HuH-7.5 (cell line): ENCODE measurements around the gene NT5C2.

Experiments used
- DNase-seq: peaks from one replicate; pipeline ENCODE4 v3.0.0; 2011; ENCODE audit warnings: low spot score

The NT5C2 gene

GRCh38 chr10:103123282-103124024 lies 69.6 kb downstream of the NT5C2 start:
- DNase-seq: no peak

- DNase-seq: no peak
Measured at GRCh38 chr10:103120977-103121735, 71.9 kb downstream of the NT5C2 start.

- no peak for DNase-seq
Measured at GRCh38 chr10:103120546-103120945, 72.5 kb downstream of the NT5C2 start.

DNA sequence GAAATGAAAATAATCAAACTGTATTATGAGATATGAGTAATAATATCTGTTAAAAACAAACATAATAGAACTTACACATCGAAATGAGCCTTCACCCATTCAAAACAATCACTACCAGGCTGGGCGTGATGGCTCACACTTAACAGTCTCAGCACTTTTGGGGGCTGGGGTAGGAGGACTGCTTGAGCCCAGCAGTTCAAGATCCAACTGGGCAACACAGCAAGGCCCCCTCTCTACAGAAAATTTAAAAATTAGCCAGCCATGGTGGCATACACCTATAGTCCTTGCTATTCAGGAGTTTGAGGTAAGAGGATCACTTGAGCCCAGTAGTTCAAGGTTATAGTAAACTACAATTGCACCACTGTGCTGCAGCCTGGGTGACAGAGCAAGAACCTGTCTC lies 75.8 kb downstream of the NT5C2 start:
- DNase-seq: no peak

GRCh38 chr10:103114876-103115275 lies 78.2 kb downstream of the NT5C2 start:
- DNase-seq: no peak

DNA sequence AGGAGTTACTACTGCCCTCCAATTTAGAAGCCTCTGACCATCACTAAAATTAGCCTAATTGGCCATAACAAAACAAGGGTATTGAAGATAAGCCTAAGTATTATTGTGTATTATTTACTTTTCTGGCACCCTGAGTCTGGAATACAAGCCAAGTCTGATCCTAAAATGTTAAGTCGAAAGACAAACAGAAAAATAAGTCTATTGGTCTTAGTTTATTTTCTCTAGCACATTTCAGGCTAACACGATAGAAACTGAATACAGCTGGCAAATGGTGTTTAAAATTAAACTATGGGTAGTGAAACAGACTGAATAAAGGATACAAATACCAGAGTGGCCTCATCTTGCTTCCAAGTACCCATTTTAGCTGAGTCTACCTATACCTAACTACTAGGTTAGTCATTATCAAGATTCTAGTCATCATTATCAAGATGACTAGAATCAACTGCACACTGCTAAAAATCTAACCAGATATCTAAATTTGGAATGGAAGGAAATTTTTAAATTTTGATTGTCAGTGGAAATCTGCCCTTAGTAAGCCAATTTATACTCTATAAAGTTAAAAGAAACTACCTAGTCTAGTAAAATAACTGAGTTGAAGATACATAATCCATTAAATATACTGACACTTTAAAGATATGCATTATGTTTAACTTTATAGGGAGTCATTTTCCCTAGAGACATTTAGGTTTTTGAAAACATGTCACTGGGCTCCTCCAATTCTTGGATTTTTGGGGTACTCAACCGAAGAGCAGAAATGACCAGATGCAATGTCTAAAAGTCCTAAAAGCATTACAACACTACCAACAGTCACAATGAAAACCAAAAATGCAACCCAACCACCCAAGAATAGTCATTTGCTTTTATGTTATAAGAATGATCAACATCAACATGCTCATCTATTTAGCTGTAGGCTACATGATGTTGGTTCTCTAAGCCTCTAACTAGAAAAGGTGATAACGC lies 80.9 kb downstream of the NT5C2 start:
- DNase-seq: no peak

DNA sequence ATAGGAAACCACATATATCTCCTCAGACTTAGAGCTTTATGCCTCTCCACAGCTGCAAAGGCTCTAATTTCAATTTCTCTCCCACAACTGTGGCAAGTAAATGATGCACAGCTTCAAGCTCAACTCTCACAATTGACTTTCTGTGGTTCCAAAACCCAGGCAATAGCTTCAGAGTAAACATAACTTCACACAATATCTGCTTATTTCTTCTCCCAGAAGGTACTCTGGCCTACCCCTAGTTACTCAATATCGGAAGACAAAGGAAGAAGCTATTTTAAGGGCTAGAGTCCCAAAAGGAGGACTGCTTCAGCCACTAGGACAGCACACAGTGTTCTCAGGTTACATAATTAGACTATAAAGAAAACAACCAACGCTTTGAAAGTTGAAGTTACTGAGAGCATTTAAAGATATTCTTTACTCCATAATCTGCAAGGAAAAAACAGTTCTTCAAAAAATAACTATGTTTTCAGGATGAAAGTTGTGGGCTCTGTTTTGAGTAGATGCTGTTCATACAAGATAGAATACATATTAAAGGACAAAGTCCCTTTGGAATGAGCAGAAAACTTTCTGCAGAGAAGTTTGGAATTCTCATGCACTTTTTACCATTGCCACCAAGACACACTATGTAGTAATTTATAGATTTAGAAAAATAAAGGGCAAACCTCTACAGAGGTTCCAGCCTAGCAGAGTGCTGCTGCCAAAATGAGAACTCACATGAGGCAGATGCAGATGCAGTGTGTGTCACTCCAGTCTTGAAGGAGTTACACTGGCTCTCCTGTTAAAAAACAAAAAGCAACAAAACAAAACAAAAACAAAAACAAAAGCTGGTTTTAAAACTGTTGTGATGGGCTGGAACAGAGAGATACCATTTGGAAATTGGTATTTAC lies 81.8 kb downstream of the NT5C2 start:
- DNase-seq: no peak

GRCh38 chr10:103110407-103110806 lies 82.7 kb downstream of the NT5C2 start:
- no peak for DNase-seq

GRCh38 chr10:103109821-103110220 lies 83.3 kb downstream of the NT5C2 start:
- DNase-seq: no peak

- DNase-seq: no peak
Measured at GRCh38 chr10:103106539-103106938, 86.5 kb downstream of the NT5C2 start.

GRCh38 chr10:103105462-103105861 lies 87.6 kb downstream of the NT5C2 start:
- no peak for DNase-seq

GRCh38 chr10:103104721-103105120 lies 88.4 kb downstream of the NT5C2 start:
- no peak for DNase-seq

DNA sequence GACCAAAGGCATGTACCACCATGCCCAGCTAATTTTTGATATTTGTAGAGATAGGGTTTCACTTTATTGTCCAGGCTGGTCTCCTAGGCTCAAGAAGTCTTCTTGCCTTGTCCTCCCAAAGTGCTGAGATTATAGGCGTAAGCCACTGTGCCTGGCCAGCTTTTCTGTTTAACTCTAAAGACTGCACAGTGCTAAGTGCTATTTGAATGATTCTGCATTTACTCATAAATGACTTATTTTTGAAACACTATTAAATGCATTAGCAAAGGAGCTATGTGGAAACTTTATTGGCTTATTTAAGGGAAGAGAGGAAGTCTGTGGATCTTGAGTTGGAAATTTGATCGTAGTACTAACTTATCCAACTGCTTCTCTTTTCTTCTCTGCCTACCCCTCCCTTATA lies 89.1 kb downstream of the NT5C2 start:
- no peak for DNase-seq

- no peak for DNase-seq
Measured at GRCh38 chr10:103102195-103102594, 90.9 kb downstream of the NT5C2 start.

GRCh38 chr10:103100620-103101019 lies 92.5 kb downstream of the NT5C2 start:
- no peak for DNase-seq

DNA sequence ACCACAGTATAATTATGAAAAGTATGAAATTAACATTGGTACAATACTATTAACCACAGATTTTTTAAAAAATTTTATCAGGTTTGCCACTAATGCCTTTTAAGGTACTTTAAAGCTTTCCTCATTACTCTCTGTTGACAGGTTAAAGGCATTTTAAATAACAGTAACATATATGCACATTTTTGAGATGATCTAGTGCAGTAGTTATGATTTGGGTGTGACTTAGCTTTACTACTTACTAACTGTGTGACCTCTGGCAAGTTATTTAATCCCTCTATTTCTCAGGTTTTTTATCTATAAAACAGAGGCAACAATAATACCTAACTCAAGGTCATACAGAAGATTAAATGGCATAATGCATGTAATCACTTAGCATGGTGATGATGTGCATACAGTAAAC lies 94.8 kb downstream of the NT5C2 start:
- no peak for DNase-seq

DNA sequence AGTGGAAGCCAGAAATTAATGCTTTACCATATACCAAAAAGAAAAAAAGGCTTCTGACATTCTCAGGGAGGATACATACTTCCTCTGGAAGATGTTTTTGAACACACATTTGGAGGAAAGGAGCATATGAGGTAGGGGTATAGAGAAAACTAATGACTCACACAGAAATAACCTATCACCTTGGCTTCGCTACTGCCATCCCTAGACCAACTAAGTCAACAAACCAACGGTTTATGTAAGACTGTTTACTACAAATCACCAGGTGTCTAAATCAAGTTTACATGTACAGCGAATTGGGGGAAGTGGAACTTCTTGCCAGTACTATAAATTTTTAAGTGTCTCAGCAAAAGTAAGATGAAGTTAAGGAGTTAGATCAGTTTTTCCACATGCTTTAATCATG lies 96.9 kb downstream of the NT5C2 start:
- DNase-seq: no peak

GRCh38 chr10:103095005-103095404 lies 98.1 kb downstream of the NT5C2 start:
- DNase-seq: no peak

- no peak for DNase-seq
Measured at GRCh38 chr10:103090911-103091310, 102.2 kb downstream of the NT5C2 start.

- DNase-seq: no peak
Measured at GRCh38 chr10:103089493-103089892, 103.6 kb downstream of the NT5C2 start.

- DNase-seq: no peak
Measured at GRCh38 chr10:103086799-103087198, 106.3 kb downstream of the NT5C2 start.
